CD1c-positive myeloid dendritic cell (primary cell): Measurements from ENCODE around the gene OTOP3.

Experiments used
- DNase-seq: peaks from one replicate; pipeline ENCODE4 v3.0.0-alpha.2; 2016; ENCODE audit errors: extremely low spot score

Gene OTOP3

GRCh38 chr17:74986206-74986576 is 50.5 kb downstream of the OTOP3 start:
- no peak for DNase-seq

DNA sequence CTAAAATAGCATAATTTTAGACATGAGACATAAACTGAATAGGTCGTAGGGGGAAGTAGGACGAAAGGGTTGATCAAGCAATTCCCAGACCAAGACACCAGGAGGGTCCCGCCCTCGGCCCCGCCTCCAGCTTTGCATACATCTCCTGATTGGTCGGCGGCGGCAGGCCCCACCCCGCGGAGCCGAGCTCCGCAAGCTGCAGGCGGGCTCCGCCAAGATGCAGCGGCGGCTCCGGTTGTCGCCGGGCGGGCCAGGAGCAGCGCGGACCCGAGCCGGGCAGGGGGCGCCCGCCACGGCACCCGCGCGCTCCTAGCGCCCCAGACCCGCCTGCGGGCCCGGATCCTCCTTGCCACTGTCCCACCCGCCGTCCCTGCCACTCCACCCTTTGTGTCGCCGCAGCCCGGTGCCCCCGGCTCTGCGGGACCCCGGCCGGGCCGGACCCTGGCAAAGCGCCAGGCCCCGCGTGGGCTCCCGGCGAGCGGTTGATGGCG is 51.8 kb downstream of the OTOP3 start, which contains the start of gene CDR2L:
Gene CDR2L, plus strand, starts transcription at position 215 of the 491 bp plus-strand sequence. CDS start 412 bp downstream, outside the sequence.
- peak; percentile 98 for DNase-seq

DNA sequence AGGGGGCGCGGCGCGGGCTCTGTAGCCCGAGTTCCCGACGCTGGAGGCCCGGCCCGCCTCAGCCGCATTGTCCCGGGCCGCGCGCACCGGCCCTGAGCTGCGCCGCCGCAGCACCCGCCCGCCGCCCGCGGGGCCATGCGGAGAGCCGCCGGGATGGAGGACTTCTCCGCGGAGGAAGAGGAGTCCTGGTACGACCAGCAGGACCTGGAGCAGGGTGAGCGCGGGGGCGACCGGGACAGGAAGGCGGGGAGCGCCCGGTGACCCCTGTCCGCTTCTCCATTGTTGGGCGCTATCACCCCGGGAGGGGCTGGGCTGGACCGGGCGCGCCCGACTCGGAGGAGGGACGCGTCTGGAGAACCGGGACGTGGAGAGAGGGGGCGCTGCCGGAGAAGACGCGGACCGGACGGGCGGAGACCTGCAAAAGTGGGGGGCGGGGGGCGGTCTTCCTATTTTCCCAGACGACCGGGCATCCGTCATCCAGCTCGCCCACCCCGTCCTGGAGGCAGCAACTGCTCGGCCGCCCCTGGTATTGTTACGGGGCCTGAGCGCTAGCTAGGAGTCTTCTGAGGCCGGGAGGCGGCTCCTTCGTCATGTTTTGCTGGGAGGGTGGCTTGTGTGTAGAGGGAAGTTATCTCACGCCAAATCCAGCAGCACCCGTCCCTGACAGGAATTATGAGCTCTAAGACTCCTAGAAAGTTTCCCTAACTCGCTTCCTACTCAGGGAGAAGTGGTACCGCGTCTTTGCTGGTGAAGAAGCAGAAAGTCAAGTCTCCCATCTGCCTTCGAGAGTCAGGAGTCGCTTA is 52.4 kb downstream of the OTOP3 start:
- peak; percentile 66 for DNase-seq

DNA sequence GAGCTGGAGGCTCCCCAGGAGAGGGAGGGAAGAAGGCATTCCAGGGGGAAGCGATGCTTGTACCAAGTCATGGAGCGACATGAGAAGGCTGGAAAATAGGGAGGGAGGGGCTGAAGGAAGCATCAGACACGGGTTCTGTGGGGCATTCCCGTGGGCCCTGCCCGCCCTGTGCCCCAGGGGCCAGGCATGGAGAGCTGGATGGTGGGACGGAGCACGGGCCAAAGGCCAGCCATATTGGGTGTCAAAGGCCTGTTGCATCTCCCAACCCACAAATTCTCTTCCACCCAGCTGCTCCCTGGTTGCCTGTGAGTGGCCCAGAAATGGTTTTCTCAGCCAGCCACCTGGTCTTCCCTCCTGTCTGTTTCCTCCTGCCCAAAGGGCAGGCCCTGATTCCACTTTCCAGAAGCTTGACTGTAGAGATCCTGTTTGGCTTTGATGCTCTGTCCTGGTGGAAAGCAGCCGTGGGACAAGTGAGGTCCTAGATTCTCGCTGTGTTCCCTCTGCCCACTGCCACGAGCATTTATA is 54.9 kb downstream of the OTOP3 start:
- no peak for DNase-seq

- no peak for DNase-seq
Measured at GRCh38 chr17:74992223-74992622, 56.5 kb downstream of the OTOP3 start.

DNA sequence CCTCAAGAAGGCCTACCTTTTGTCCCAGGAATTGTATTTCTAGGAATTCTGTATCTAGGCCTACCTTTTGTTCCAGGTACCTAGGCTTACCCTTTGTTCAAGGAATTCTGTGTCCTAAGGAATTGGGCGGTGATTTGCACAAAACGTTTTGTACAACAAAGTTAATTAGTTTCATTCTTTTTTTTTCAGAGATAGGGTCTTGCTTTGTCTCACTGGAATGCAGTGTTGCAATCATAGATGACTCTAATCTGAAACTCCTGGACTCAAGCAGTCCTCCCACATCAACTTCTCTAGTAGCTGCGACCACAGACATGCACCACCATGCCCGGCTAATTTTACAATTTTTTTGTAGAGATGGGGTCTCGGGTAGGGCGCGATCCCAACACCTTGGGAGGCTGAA is 58.7 kb downstream of the OTOP3 start:
- peak; percentile 37 for DNase-seq

DNA sequence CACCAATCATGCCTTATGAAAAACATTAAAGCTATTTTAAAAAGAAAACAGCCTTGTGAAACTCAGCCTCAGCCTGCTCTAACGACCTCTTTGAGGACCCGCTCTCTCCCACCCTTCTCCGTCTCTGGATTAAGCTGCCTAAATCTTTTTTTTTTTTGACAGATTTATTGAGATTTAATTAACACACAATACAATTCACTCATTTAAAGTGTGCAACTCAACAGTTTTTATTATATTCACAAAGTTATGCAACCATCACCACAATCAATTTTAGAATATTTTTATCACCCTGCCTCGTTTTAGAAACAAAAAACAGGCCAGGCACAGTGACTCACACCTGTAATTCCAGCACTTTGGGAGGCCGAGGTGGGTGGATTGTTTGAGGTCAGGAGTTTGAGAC is 60.1 kb downstream of the OTOP3 start:
- no peak for DNase-seq

- DNase-seq = peak; percentile 25
Measured at GRCh38 chr17:74998783-74999182, 63.1 kb downstream of the OTOP3 start.

GRCh38 chr17:74999523-74999922 is 63.8 kb downstream of the OTOP3 start:
- no peak for DNase-seq
